ENCODE results near the gene SPC24. TPM values are rescaled to one million over a fixed set of nuclear protein-coding genes. Genes with fewer than 3 reads are reported as not detected.
A peak's percentile ranks its signal among the peaks of the same experiment; 100 is the strongest.
"Not testable (repeated sequence)": the region's sequence is repeated elsewhere in the genome, so short reads cannot be mapped to it uniquely, and the experiment has no call there.

SPC24 gene
- total RNA-seq, 1 experiment from 2014 or later, result 50.6 TPM

GRCh38 chr19:11105014-11105636 is 50.5 kb downstream of the SPC24 start:
- Histone ChIP-seq H3K9me3 (ENCODE audit: control insufficient read depth, insufficient read depth, low read depth, low read length) (no peaks in the 10 kb centered on the region), H3K27ac (ENCODE audit: low read length) (no peak overlapping the region), H3K4me3 (ENCODE audit: low read depth in 2 of 2, low read length in 2 of 2) (no peak overlapping the region), H3K27me3 (ENCODE audit: control insufficient read depth, insufficient read depth, low read length) (no peaks in the 10 kb centered on the region), H3K36me3 (ENCODE audit: control insufficient read depth, insufficient read depth, low read length) (peaks cover 13% of the 10 kb centered on the region), H3K4me1 (ENCODE audit: control insufficient read depth, insufficient read depth, low read length) (no peaks in the 10 kb centered on the region)
- intact Hi-C loops (cut with micrococcal nuclease; ENCODE audit: unreplicated experiment), result no loop called here
- ATAC-seq (peak; percentile 35; the same call in 1 of the 2 replicates), DNase-seq (ENCODE audit: low read depth, low spot score) (no peak)
- in situ Hi-C loops (cut with HindIII; ENCODE audit: low pct_unique_long_range_greater_than_20kb, low sequenced_read_pairs), result no loop called here
- POLR2A ChIA-PET, result interaction anchor here (0.6 kb wide), 1 partner anchor 117 kb away, joined by 5 read pairs; no protein-coding TSS in a partner anchor
- BruUV-seq (replicated peaks), result TSS peak; percentile 57
- no peak for TF ChIP-seq TCF7L2 (IDR thresholded peaks at IDR 0.05; ENCODE audit: low read depth, low read length)
- no peak for TF ChIP-seq CTCF (IDR thresholded peaks at IDR 0.05)
- TF ChIP-seq SIN3A (IDR thresholded peaks at IDR 0.05; ENCODE audit: borderline replicate concordance, insufficient read depth, low read depth, low read length), result no peak
- no peak for TF ChIP-seq REST (IDR thresholded peaks at IDR 0.05; ENCODE audit: insufficient read depth in 1 of 2, low read depth in 2 of 2, low read length in 1 of 2)
- no peak for TF ChIP-seq POLR2AphosphoS5 (IDR thresholded peaks at IDR 0.05; ENCODE audit: low read depth, low read length)
- CTCF ChIA-PET, result no interaction called here

GRCh38 chr19:11103667-11104066 is 51.9 kb downstream of the SPC24 start:
- H3K27ac ChIP-seq (ENCODE audit: low read length); H3K4me3 ChIP-seq (ENCODE audit: low read depth in 2 of 2, low read length in 2 of 2); ATAC-seq; CTCF ChIA-PET; BruUV-seq (replicated peaks); intact Hi-C loops (cut with micrococcal nuclease; ENCODE audit: unreplicated experiment); H3K9me3 ChIP-seq (ENCODE audit: control insufficient read depth, insufficient read depth, low read depth, low read length); H3K27me3 ChIP-seq (ENCODE audit: control insufficient read depth, insufficient read depth, low read length); DNase-seq (ENCODE audit: low read depth, low spot score); H3K4me1 ChIP-seq (ENCODE audit: control insufficient read depth, insufficient read depth, low read length); in situ Hi-C loops (cut with HindIII; ENCODE audit: low pct_unique_long_range_greater_than_20kb, low sequenced_read_pairs); POLR2A ChIA-PET: not testable (repeated sequence)
- H3K36me3 ChIP-seq (ENCODE audit: control insufficient read depth, insufficient read depth, low read length), result peaks cover 10% of the 10 kb centered on the region; the same call in 1 of the 2 replicates

- H3K36me3 ChIP-seq (ENCODE audit: control insufficient read depth, insufficient read depth, low read length), result peaks cover 10% of the 10 kb centered on the region; the same call in 1 of the 2 replicates
- no peak for DNase-seq (ENCODE audit: low read depth, low spot score)
- CTCF ChIA-PET, result no interaction called here
- H3K4me3 ChIP-seq (ENCODE audit: low read depth in 2 of 2, low read length in 2 of 2), result no peak overlapping the region
- POLR2A ChIA-PET, result no interaction called here
- intact Hi-C loops (cut with micrococcal nuclease; ENCODE audit: unreplicated experiment), result no loop called here
- H3K4me1 ChIP-seq (ENCODE audit: control insufficient read depth, insufficient read depth, low read length), result no peaks in the 10 kb centered on the region
- TF ChIP-seq TCF7L2 (IDR thresholded peaks at IDR 0.05; ENCODE audit: low read depth, low read length), result no peak
- no peak for TF ChIP-seq SIN3A (IDR thresholded peaks at IDR 0.05; ENCODE audit: borderline replicate concordance, insufficient read depth, low read depth, low read length)
- TF ChIP-seq CTCF (IDR thresholded peaks at IDR 0.05), result no peak
- no peak for TF ChIP-seq REST (IDR thresholded peaks at IDR 0.05; ENCODE audit: insufficient read depth in 1 of 2, low read depth in 2 of 2, low read length in 1 of 2)
- no peak for TF ChIP-seq POLR2AphosphoS5 (IDR thresholded peaks at IDR 0.05; ENCODE audit: low read depth, low read length)
- in situ Hi-C loops (cut with HindIII; ENCODE audit: low pct_unique_long_range_greater_than_20kb, low sequenced_read_pairs), result no loop called here
- no peaks in the 10 kb centered on the region for H3K27me3 ChIP-seq (ENCODE audit: control insufficient read depth, insufficient read depth, low read length)
- ATAC-seq, result no peak
- TSS peak; percentile 24 for BruUV-seq (replicated peaks)
- H3K9me3 ChIP-seq (ENCODE audit: control insufficient read depth, insufficient read depth, low read depth, low read length), result no peaks in the 10 kb centered on the region
- no peak overlapping the region for H3K27ac ChIP-seq (ENCODE audit: low read length)
Observed at GRCh38 chr19:11102944-11103343, 52.6 kb downstream of the SPC24 start.

Data from Panc1 (cell line).